WERI-Rb-1 (cell line): Measurements from ENCODE around the gene ZBTB33.

ENCODE experiments used
- DNase-seq: peaks from one replicate; pipeline ENCODE4 v3.0.0-alpha.2; 2020
- H3K27ac ChIP-seq: fragments of 250-450 bp; sonication (Bioruptor Pico); 2 replicates; pipeline ENCODE4 v1.5.1; 2020; ENCODE audit warnings: mild to moderate bottlenecking, moderate library complexity
- H3K27me3 ChIP-seq: fragments of 250-450 bp; sonication (Bioruptor Pico); 2 replicates; pipeline ENCODE4 v1.5.1; 2021; ENCODE audit warnings: mild to moderate bottlenecking, low read depth, moderate library complexity; ENCODE audit not compliant: insufficient read depth, severe bottlenecking
- H3K36me3 ChIP-seq: fragments of 250-450 bp; sonication (Bioruptor Pico); 2 replicates; pipeline ENCODE4 v1.5.1; 2020; ENCODE audit warnings: mild to moderate bottlenecking, moderate library complexity
- H3K4me3 ChIP-seq: 2 replicates; pipeline ENCODE4 v1.5.1; 2011; ENCODE audit warnings: low read depth, mild to moderate bottlenecking, control low read depth, low read length
- H3K9me3 ChIP-seq: fragments of 250-450 bp; sonication (Bioruptor Pico); 2 replicates; pipeline ENCODE4 v1.5.1; 2021; ENCODE audit warnings: mild to moderate bottlenecking, moderate library complexity; ENCODE audit not compliant: severe bottlenecking
- TF ChIP-seq, protein P1 (sequence below): IDR thresholded peaks from 2 replicates; pipeline ENCODE4 v1.5.1; 2011; ENCODE audit warnings: low read depth, mild to moderate bottlenecking, control low read depth, inconsistent platforms, low read length

ZBTB33 gene, protein sequence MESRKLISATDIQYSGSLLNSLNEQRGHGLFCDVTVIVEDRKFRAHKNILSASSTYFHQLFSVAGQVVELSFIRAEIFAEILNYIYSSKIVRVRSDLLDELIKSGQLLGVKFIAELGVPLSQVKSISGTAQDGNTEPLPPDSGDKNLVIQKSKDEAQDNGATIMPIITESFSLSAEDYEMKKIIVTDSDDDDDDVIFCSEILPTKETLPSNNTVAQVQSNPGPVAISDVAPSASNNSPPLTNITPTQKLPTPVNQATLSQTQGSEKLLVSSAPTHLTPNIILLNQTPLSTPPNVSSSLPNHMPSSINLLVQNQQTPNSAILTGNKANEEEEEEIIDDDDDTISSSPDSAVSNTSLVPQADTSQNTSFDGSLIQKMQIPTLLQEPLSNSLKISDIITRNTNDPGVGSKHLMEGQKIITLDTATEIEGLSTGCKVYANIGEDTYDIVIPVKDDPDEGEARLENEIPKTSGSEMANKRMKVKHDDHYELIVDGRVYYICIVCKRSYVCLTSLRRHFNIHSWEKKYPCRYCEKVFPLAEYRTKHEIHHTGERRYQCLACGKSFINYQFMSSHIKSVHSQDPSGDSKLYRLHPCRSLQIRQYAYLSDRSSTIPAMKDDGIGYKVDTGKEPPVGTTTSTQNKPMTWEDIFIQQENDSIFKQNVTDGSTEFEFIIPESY

DNA sequence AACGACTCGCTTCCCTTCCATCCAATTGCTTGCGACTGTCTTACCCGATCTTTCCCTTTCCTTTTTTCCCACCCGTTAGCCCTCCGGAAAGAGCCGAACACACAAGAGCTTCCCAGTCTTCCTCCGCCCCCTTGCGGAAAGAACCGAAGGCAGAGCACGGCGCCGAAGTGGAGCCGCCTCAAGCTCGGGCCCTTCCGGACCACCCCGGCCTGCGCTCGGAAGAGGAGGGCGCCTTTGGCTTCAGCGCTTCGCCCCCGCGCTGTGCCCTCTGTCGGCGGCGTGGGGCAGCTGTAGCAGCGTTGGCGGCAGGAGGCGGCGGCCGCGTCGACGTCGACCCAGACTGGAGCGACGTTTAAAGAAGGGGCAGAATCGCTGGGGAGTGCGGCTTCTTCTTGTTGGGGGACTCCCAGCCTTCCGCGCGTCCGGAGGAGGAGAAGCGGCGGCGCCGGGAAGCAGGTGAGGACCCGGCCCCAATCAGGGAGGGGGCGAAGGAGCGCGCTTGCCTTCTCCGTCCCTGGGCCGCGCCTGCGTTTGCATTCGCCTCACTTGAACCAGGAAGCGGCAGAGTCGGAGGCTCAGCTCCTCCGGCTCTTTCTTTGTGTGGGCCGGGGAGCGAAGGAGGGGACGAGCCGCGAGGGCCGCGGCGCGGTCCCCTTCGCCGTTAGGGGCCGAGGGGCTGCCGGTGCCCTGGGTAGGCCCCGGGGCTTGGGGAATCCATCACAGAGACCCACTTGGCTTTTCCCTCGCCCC, at the start of gene ZBTB33:
ZBTB33 (plus strand) TSS at position 291 of the 750 bp plus-strand sequence. CDS start 2,604 bp downstream, outside the sequence.
- no peaks in the 10 kb centered on the region; the same call in 1 of the 2 replicates for H3K36me3 ChIP-seq
- H3K4me3 ChIP-seq = peak within 1 kb of the TSS; percentile 81
- peak within 1 kb of the TSS; percentile 92 for H3K27ac ChIP-seq
- peak; percentile 92 for DNase-seq
- no peaks in the 10 kb centered on the region for H3K9me3 ChIP-seq
- TF ChIP-seq, protein P1, sequence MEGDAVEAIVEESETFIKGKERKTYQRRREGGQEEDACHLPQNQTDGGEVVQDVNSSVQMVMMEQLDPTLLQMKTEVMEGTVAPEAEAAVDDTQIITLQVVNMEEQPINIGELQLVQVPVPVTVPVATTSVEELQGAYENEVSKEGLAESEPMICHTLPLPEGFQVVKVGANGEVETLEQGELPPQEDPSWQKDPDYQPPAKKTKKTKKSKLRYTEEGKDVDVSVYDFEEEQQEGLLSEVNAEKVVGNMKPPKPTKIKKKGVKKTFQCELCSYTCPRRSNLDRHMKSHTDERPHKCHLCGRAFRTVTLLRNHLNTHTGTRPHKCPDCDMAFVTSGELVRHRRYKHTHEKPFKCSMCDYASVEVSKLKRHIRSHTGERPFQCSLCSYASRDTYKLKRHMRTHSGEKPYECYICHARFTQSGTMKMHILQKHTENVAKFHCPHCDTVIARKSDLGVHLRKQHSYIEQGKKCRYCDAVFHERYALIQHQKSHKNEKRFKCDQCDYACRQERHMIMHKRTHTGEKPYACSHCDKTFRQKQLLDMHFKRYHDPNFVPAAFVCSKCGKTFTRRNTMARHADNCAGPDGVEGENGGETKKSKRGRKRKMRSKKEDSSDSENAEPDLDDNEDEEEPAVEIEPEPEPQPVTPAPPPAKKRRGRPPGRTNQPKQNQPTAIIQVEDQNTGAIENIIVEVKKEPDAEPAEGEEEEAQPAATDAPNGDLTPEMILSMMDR = peak; percentile 58
- H3K27me3 ChIP-seq = peaks cover 9% of the 10 kb centered on the region

DNA sequence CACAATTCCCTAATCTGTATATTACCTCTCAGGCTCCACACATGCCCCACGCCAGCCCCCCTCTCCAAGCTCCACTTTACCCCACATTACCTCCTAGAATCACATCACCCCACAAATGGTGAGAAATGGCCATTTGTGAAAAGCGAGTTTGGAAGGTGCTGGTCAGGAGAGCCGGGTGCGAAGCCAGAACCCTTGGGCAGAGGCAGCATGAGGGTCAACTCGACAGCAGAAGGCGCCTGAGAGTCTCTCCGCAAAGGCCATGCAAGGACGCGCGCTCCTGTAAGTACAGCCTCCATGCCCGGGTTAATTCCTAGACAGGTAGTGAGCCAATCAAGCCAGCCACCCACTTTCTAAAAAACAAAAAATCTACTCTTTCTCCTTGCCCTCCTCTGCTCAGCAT, 49.8 kb upstream of the ZBTB33 start:
- no peak for DNase-seq
- Histone ChIP-seq H3K27me3 (no peaks in the 10 kb centered on the region), H3K9me3 (no peaks in the 10 kb centered on the region), H3K4me3 (no peak overlapping the region), H3K36me3 (no peaks in the 10 kb centered on the region), H3K27ac (no peak overlapping the region)
- TF ChIP-seq, protein P1 = no peak

DNA sequence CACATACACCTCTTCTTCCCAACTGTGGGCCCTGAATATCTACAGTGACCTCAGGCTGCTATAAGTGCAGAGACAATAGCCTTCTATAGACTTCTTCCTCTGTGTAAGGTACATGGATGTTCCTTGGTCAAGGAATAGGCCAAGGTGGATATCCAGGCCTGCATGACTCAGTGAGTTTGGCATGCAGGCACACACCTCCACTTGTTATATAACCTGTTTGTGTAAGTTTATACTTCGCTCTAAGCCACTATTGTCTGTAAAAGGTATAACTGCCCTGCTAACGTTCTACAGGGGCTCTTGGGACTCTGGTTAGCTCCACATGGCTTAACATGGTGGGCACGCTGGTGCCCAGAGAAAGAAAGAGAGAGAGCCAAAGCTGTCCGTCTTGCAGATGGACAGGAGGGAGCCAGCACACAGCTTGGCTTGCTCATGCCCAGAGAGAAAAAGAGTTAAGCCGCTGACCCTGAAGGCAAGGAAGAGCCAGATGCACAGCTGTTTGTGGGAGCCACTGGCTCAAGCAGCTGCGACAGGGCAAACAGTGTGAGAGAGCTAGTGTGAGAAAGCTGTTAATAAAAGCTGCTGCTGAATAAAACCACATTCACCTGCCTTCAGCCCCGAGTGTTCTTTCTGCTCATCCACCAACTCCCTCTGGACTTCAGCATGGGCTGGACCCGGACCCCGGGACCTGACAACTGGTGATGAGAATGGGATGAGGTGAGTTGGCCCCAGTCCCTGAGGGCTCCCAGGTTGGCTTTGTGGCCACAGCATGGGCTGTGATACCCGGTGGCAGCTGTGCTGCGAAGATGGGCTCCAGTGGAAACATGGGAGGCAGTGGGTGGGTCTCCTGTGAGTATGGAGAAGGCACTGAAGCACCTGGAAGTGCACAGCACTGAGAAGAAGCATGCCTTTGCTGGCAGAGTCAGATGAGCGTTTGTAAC, 44.5 kb upstream of the ZBTB33 start:
- no peak for DNase-seq
- TF ChIP-seq, protein P1 = no peak
- Histone ChIP-seq H3K27me3 (peaks cover 3% of the 10 kb centered on the region), H3K27ac (no peak overlapping the region), H3K9me3 (no peaks in the 10 kb centered on the region), H3K36me3 (no peaks in the 10 kb centered on the region), H3K4me3 (no peak overlapping the region)

DNA sequence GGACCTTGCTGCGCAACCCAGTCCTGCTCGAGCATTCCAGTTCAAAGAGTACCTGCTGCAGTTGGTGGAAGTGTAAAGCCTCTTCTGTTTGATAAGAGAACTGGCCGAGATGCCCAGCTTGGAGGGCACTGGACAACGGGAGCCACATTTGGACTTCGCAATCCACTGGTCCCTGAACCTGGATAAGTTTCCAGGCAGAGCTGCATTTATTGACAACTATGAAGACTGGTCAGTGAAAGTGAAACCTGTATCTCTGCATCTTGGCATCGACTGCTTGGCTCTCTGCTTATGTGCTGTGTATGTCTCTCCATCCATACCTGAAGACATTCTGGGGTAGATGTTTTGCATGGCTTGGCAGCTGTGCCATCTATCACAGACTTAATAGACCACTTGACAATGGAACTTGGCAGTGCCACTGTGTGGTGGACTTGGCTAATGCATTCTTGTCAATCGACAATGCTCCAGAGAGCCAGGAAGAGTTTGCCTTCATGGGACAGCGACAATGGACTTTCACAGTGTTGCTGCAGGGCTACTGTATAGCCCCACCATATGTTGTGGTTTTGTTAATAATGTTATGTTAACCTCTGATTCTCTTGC, 43.5 kb upstream of the ZBTB33 start:
- TF ChIP-seq, protein P1 = no peak
- Histone ChIP-seq H3K36me3 (no peaks in the 10 kb centered on the region), H3K27ac (no peak overlapping the region), H3K9me3 (no peaks in the 10 kb centered on the region), H3K4me3 (no peak overlapping the region), H3K27me3 (peaks cover 3% of the 10 kb centered on the region)
- no peak for DNase-seq
